ENCODE data around the gene MUL1.
"Not testable (repeated sequence)": the region's sequence is repeated elsewhere in the genome, so short reads cannot be mapped to it uniquely, and the experiment has no call there.

Gene MUL1

GRCh38 chr1:20519609-20520262 is 11.8 kb upstream of the MUL1 start:
- DNase-seq (ENCODE audit: extremely low read depth in 1 of 2, low read depth in 1 of 2): not testable (repeated sequence)

- DNase-seq (ENCODE audit: extremely low read depth in 1 of 2, low read depth in 1 of 2): no peak
These were observed 3.8 kb upstream of the MUL1 start for GRCh38 chr1:20511518-20512428.

- no peak for DNase-seq (ENCODE audit: extremely low read depth in 1 of 2, low read depth in 1 of 2)
These were observed 440 bp upstream of the MUL1 start for GRCh38 chr1:20508411-20508771.

- no peak for DNase-seq (ENCODE audit: extremely low read depth in 1 of 2, low read depth in 1 of 2)
These were observed 745 bp downstream of the MUL1 start for GRCh38 chr1:20507248-20507563.

GRCh38 chr1:20505488-20505887 is 2.5 kb downstream of the MUL1 start:
- DNase-seq (ENCODE audit: extremely low read depth in 1 of 2, low read depth in 1 of 2): no peak

- DNase-seq (ENCODE audit: extremely low read depth in 1 of 2, low read depth in 1 of 2): no peak
These were observed 7.2 kb downstream of the MUL1 start for GRCh38 chr1:20500716-20501115.

GRCh38 chr1:20499718-20500117 is 8.2 kb downstream of the MUL1 start:
- DNase-seq (ENCODE audit: extremely low read depth in 1 of 2, low read depth in 1 of 2): no peak

GRCh38 chr1:20499105-20499504 is 8.8 kb downstream of the MUL1 start:
- no peak for DNase-seq (ENCODE audit: extremely low read depth in 1 of 2, low read depth in 1 of 2)

GRCh38 chr1:20498116-20498515 is 9.8 kb downstream of the MUL1 start:
- DNase-seq (ENCODE audit: extremely low read depth in 1 of 2, low read depth in 1 of 2): no peak

- DNase-seq (ENCODE audit: extremely low read depth in 1 of 2, low read depth in 1 of 2): no peak
These were observed 10.4 kb downstream of the MUL1 start for GRCh38 chr1:20497506-20497905.

GRCh38 chr1:20496725-20497383 is 11.1 kb downstream of the MUL1 start:
- DNase-seq (ENCODE audit: extremely low read depth in 1 of 2, low read depth in 1 of 2): not testable (repeated sequence)

- no peak for DNase-seq (ENCODE audit: extremely low read depth in 1 of 2, low read depth in 1 of 2)
These were observed 11.7 kb downstream of the MUL1 start for GRCh38 chr1:20496241-20496661.

- DNase-seq (ENCODE audit: extremely low read depth in 1 of 2, low read depth in 1 of 2): no peak
These were observed 12.3 kb downstream of the MUL1 start for GRCh38 chr1:20495661-20496060.

- DNase-seq (ENCODE audit: extremely low read depth in 1 of 2, low read depth in 1 of 2): no peak
These were observed 13.2 kb downstream of the MUL1 start for GRCh38 chr1:20494609-20495311.

- DNase-seq (ENCODE audit: extremely low read depth in 1 of 2, low read depth in 1 of 2): peak; percentile 42 to 74
These were observed 13.9 kb downstream of the MUL1 start for GRCh38 chr1:20493839-20494608.

GRCh38 chr1:20493309-20493708 is 14.6 kb downstream of the MUL1 start:
- no peak for DNase-seq (ENCODE audit: extremely low read depth in 1 of 2, low read depth in 1 of 2)

GRCh38 chr1:20492751-20493150 is 15.2 kb downstream of the MUL1 start:
- no peak for DNase-seq (ENCODE audit: extremely low read depth in 1 of 2, low read depth in 1 of 2)

- DNase-seq (ENCODE audit: extremely low read depth in 1 of 2, low read depth in 1 of 2): no peak
These were observed 16.1 kb downstream of the MUL1 start for GRCh38 chr1:20491866-20492265.

GRCh38 chr1:20491178-20491577 is 16.8 kb downstream of the MUL1 start:
- no peak for DNase-seq (ENCODE audit: extremely low read depth in 1 of 2, low read depth in 1 of 2)

GRCh38 chr1:20487236-20487590 is 20.7 kb downstream of the MUL1 start:
- DNase-seq (ENCODE audit: extremely low read depth in 1 of 2, low read depth in 1 of 2): no peak
